GM19240 (cell line): ENCODE results near the gene DCC.

Experiments
- DNase-seq: peaks from one replicate; pipeline ENCODE4 v3.0.0; 2011; ENCODE audit warnings: low spot score; ENCODE audit not compliant: insufficient read length

Gene DCC

GRCh38 chr18:52813635-52814416, 473.8 kb downstream of the DCC start:
- DNase-seq: no peak

DNA sequence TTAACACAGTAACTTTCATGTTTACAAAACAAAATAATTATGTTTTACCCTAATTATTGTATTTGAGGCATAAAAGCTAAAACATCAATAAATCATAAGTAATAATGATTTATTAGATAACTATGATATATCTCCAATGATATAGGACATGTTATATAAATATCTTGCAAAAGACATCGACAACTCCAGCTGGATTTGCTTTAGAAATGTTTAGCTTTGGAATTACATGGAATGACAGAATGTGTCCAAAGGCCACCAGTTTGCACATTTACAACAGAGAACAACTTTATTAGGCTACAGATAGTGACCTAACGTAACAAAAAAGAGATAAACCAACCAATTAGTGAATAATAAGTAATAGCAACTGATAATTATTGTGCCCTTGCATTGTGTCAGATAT, 475.7 kb downstream of the DCC start:
- DNase-seq: no peak

DNA sequence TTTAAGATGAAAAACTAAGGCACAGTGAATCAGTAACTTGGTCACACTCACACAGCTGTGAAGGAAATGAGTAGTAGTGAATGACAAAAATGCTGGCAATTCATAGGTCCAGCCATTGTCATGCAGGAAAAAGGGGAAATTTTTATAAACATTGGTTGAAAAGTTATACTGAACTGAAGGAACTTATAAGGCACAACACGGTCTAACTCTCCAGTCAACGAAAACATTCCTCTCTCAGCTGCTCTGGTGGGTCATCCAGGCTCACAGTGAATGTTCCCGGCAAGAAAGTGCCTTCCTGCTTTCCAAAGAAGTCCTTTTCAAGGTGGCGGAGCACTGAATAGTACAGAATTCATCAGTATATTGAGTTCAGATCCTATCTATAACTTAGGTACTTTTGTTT, 476.1 kb downstream of the DCC start:
- DNase-seq: no peak

DNA sequence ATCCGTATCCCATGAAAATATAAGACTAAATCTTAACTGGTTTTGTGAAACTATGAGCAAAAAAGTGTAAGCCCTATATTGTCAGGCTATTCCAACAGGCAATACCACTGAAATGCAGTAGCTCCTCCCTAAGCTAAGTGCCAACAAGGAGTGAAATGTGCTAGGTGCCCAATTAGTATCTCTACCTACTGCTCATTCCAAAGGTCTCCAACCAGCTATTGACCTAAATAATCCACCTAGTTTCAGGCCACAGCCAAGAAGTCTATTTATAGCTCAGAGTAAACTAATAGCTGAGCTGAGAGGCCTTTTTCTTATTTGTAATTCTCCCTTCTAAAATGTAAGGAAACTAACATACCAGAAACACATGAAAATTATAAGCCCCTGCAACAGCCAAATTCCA, 482.2 kb downstream of the DCC start:
- DNase-seq: no peak

- no peak for DNase-seq
Measured at GRCh38 chr18:52824126-52824525, 484.1 kb downstream of the DCC start.

- DNase-seq: no peak
Measured at GRCh38 chr18:52826994-52827393, 487.0 kb downstream of the DCC start.

GRCh38 chr18:52829320-52829719, 489.3 kb downstream of the DCC start:
- no peak for DNase-seq

DNA sequence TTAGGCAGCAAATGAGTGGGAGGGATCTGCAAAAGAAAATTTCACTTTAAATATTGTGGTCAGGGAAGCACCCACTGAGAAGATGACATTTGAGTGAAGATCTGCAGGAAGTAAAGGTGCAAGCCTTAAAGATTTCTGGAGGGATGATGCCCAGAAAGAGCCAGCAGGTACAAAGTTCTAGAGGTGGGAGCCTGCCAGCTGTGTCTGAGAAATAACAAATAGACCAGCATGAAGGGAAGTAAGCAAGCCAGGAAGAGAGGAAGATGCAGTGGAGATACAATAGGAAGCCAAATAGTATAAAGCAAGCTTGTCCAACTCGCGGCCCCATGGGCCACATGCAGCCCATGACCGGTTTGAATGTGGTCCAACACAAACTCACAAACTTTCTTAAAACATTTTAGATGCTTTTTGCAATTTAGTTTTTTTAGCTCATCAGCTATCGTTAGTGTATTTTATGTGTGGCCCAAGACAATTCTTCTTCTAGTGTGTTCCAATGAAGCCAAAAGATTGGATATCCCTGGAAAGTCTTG, 489.9 kb downstream of the DCC start:
- DNase-seq: no peak

GRCh38 chr18:52844323-52844722, 504.3 kb downstream of the DCC start:
- no peak for DNase-seq

GRCh38 chr18:52845036-52845435, 505.0 kb downstream of the DCC start:
- no peak for DNase-seq

GRCh38 chr18:52850031-52850560, 510.1 kb downstream of the DCC start:
- no peak for DNase-seq

DNA sequence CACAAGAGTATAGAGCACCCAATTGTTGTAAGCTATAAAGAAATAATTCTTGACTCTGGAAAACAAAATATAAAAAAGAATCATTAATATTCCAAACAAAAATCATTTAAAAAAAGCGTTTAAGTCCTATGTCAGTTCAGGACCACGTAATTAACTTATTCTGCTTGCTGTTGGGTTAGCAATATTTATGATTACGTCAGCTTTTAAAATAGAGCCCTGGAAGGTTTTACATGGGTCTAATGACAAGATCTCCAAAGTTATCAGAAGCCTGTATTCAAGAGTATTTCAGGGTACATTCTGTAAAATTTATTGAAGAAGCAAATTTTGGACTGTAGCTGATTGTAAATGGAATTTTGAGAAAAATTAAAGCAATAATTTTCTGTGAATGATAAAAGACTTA, 521.6 kb downstream of the DCC start:
- DNase-seq: no peak

- no peak for DNase-seq
Measured at GRCh38 chr18:52869349-52869923, 529.4 kb downstream of the DCC start.

DNA sequence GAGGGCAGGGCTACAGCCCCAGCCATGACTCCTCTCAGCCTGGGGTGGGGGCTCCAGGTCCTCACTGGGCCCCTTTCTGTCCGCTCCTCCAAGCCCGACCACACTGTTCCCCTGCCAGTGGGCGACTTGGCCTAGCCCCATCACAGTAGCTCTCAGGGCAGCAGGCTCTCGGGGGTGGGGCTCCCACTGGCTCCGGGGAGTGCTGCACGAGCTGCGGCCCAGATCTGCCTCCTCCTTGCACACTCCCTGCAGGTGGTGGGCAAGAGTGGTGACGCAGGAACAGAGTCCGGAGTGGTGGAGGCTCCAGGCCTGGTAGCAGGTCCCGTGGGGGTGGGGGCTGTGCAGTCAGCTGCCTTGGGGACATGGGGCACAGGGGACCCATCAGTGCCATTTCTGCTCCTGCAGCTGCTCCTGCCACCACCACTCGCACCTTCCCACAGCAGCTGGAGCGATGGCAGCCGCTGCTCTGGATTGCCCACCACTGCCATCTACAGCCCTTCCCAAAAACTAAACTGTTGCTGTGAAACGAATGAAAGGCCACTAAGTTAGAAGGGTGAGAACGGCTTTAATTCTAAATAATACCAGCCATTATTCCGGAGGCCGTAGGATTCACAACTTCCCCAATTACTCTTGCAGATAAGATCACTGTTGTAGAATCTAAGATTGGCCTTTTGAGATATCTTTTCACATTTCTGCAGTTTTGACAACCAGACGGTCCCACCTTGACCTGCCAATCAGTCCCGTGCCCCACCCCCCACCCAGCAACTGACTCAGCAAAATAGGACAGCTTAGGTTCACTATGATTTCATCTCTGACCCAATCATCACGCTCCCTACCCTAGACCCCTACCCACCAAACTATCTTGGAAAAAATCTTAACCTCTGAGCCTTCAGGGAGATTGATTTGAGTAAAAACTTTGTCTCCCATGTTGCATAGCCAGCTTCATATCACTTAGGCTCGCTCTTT, 530.2 kb downstream of the DCC start:
- no peak for DNase-seq

DNA sequence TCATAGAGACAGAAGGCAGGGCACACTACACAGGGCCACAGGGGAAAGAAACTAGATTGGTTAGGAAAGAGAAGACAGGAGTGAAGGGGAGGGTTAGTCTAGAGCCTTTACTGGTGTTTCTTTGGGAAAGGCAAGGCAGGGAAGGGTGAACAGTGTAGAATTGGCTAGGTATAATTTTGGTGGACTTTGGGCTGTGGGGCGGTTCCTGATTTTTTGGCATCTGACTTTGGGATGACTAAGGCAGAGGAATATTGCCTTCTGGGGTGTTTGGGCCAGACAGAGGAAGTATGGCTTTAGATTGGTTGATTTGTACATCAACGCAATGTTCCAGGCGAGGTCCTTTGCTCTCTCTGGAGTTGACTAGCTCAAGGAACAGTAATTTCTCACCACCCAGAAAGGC, 534.8 kb downstream of the DCC start:
- DNase-seq: no peak

DNA sequence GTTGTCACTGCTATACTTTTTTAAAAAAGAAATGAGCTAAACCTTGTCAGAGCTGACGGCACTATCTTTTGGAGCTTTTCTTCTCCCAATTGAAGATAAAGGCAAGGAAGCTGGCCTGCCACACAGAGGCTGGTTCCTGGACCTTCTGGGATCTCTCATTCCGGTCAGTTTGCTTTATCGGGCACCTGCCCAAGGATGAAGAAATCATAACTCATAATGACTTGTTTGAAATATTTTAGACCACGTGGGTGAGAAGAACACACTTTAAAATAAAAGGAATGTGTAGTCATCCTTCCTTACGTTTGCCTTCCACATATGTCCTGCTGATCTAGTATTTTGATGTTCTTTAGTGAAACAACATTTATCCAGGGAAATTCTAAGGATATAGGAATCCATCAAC, 535.7 kb downstream of the DCC start:
- no peak for DNase-seq

DNA sequence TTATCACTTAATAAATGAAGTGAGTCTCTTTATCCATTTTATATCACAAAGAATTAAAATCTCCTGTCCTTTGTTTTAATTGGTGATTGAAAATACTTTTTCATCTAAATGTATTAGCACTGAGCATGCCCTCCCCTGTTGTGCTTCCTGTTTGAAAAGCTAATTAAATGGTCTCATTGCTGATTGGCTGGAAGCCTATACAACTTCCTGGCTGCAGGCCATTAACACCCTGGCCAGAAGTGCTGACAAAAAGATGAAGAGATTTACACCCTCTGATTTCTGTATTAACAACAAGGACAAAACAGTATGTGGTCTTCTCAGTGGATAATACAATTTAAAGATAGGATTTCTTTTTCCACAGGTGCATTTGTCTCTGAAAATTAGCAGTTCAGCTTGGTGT, 548.0 kb downstream of the DCC start:
- no peak for DNase-seq

- DNase-seq: no peak
Measured at GRCh38 chr18:52894801-52895200, 554.8 kb downstream of the DCC start.

- no peak for DNase-seq
Measured at GRCh38 chr18:52897611-52898484, 557.9 kb downstream of the DCC start.

- no peak for DNase-seq
Measured at GRCh38 chr18:52898485-52899058, 558.6 kb downstream of the DCC start.
